Astrocyte (in vitro differentiated cells and primary cell): ENCODE results near the gene CELA3B. TPM values are rescaled to one million over a fixed set of nuclear protein-coding genes. Genes with fewer than 3 reads are reported as not detected.

ENCODE experiments used
- DNase-seq: peaks from one replicate; pipeline ENCODE4 v3.0.0-alpha.2; 2010; ENCODE audit warnings: low read depth
- FAIRE-seq: peaks from 2 replicates; lab custom pipeline; 2011; peaks lifted over from hg19 to GRCh38; lab: Jason Lieb, UNC
- H2AFZ ChIP-seq: 2 replicates; pipeline ENCODE4 v1.6.0; 2012; ENCODE audit warnings: low read depth, low read length, inconsistent platforms
- H3K27ac ChIP-seq: 2 replicates; pipeline ENCODE4 v1.5.1; 2011; ENCODE audit warnings: low read depth, low read length, inconsistent platforms
- H3K27me3 ChIP-seq: 2 replicates; pipeline ENCODE4 v1.6.0; 2011; ENCODE audit warnings: low read length, inconsistent platforms; ENCODE audit not compliant: insufficient read depth
- H3K36me3 ChIP-seq: 2 replicates; pipeline ENCODE4 v1.5.1; 2011; ENCODE audit warnings: low read length, inconsistent platforms; ENCODE audit not compliant: insufficient read depth
- H3K4me1 ChIP-seq: 2 replicates; pipeline ENCODE4 v1.5.1; 2011; ENCODE audit warnings: low read length, inconsistent platforms; ENCODE audit not compliant: insufficient read depth
- H3K4me2 ChIP-seq: 2 replicates; pipeline ENCODE4 v1.6.0; 2012; ENCODE audit warnings: low read length, inconsistent platforms
- H3K4me3 ChIP-seq: 2 replicates; pipeline ENCODE4 v1.5.1; 2011; ENCODE audit warnings: low read depth, mild to moderate bottlenecking, low read length, inconsistent platforms; ENCODE audit not compliant: insufficient read depth
- H3K79me2 ChIP-seq: 2 replicates; pipeline ENCODE4 v1.6.0; 2012; ENCODE audit warnings: mild to moderate bottlenecking, low read length, inconsistent platforms; ENCODE audit not compliant: insufficient read depth
- H3K9ac ChIP-seq: 2 replicates; pipeline ENCODE4 v1.6.0; 2012; ENCODE audit warnings: mild to moderate bottlenecking, low read length, inconsistent platforms
- H3K9me3 ChIP-seq: 2 replicates; pipeline ENCODE4 v1.5.1; 2012; ENCODE audit warnings: low read depth, mild to moderate bottlenecking, low read length, inconsistent platforms; ENCODE audit not compliant: insufficient read depth
- H4K20me1 ChIP-seq: 2 replicates; pipeline ENCODE4 v1.6.0; 2012; ENCODE audit warnings: low read length, inconsistent platforms; ENCODE audit not compliant: insufficient read depth
- H3K27ac Mint-ChIP-seq: one replicate; pipeline ENCODE4 v1.8.0; 2021; ENCODE audit warnings: mild to moderate bottlenecking, mixed read lengths; ENCODE audit not compliant: unreplicated experiment
- H3K27me3 Mint-ChIP-seq: one replicate; pipeline ENCODE4 v1.8.0; 2021; ENCODE audit warnings: low read depth, mixed read lengths; ENCODE audit not compliant: unreplicated experiment
- H3K36me3 Mint-ChIP-seq: one replicate; pipeline ENCODE4 v1.8.0; 2021; ENCODE audit warnings: low read depth, mixed read lengths; ENCODE audit not compliant: unreplicated experiment
- H3K4me1 Mint-ChIP-seq: one replicate; pipeline ENCODE4 v1.8.0; 2021; ENCODE audit warnings: low read depth, mixed read lengths; ENCODE audit not compliant: unreplicated experiment
- H3K4me3 Mint-ChIP-seq: one replicate; pipeline ENCODE4 v1.8.0; 2021; ENCODE audit warnings: mild to moderate bottlenecking, moderate library complexity, mixed read lengths; ENCODE audit not compliant: unreplicated experiment
- H3K9me3 Mint-ChIP-seq: one replicate; pipeline ENCODE4 v1.8.0; 2021; ENCODE audit warnings: mild to moderate bottlenecking, mixed read lengths; ENCODE audit not compliant: unreplicated experiment
- EZH2 ChIP-seq: IDR thresholded peaks from 2 replicates; pipeline ENCODE4 v1.6.1; 2012; ENCODE audit warnings: mild to moderate bottlenecking, low read length, inconsistent platforms; ENCODE audit not compliant: insufficient read depth
- total RNA-seq: library from RNA; stranded (reverse); gene quantifications from 2 replicates; pipeline ENCODE4 v1.2.1, GENCODE V29; 2021
- TF ChIP-seq, protein P1 (sequence below): IDR thresholded peaks from 2 replicates; pipeline ENCODE4 v1.5.1; 2011; ENCODE audit warnings: low read depth, mild to moderate bottlenecking, inconsistent platforms, low read length, moderate library complexity; ENCODE audit not compliant: insufficient read depth

Gene CELA3B
- total RNA-seq, 1 donor from 2014 or later, result not detected

- Mint-ChIP-seq H3K4me3 (peak overlapping the region; percentile 80), H3K27me3 (no peaks in the 10 kb centered on the region), H3K4me1 (peaks cover 48% of the 10 kb centered on the region), H3K27ac (peak overlapping the region; percentile 79), H3K9me3 (no peaks in the 10 kb centered on the region), H3K36me3 (peaks cover 2% of the 10 kb centered on the region)
- Histone ChIP-seq H3K79me2 (peaks cover 42% of the 10 kb centered on the region), H3K4me1 (peaks cover 58% of the 10 kb centered on the region), H2AFZ (peak overlapping the region; percentile 68), H3K9me3 (no peaks in the 10 kb centered on the region), H3K4me2 (peak overlapping the region; percentile 83), H3K9ac (peak overlapping the region; percentile 75), H4K20me1 (peaks cover 26% of the 10 kb centered on the region), H3K4me3 (peak overlapping the region; percentile 35), H3K36me3 (no peaks in the 10 kb centered on the region), H3K27ac (peak overlapping the region; percentile 62), H3K27me3 (no peaks in the 10 kb centered on the region)
- DNase-seq (peak; percentile 63), FAIRE-seq (no peak)
- TF ChIP-seq, protein P1, sequence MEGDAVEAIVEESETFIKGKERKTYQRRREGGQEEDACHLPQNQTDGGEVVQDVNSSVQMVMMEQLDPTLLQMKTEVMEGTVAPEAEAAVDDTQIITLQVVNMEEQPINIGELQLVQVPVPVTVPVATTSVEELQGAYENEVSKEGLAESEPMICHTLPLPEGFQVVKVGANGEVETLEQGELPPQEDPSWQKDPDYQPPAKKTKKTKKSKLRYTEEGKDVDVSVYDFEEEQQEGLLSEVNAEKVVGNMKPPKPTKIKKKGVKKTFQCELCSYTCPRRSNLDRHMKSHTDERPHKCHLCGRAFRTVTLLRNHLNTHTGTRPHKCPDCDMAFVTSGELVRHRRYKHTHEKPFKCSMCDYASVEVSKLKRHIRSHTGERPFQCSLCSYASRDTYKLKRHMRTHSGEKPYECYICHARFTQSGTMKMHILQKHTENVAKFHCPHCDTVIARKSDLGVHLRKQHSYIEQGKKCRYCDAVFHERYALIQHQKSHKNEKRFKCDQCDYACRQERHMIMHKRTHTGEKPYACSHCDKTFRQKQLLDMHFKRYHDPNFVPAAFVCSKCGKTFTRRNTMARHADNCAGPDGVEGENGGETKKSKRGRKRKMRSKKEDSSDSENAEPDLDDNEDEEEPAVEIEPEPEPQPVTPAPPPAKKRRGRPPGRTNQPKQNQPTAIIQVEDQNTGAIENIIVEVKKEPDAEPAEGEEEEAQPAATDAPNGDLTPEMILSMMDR, result no peak
- no peak for TF ChIP-seq EZH2
These were observed 39.3 kb upstream of the CELA3B start for GRCh38 chr1:21937372-21938121.

DNA sequence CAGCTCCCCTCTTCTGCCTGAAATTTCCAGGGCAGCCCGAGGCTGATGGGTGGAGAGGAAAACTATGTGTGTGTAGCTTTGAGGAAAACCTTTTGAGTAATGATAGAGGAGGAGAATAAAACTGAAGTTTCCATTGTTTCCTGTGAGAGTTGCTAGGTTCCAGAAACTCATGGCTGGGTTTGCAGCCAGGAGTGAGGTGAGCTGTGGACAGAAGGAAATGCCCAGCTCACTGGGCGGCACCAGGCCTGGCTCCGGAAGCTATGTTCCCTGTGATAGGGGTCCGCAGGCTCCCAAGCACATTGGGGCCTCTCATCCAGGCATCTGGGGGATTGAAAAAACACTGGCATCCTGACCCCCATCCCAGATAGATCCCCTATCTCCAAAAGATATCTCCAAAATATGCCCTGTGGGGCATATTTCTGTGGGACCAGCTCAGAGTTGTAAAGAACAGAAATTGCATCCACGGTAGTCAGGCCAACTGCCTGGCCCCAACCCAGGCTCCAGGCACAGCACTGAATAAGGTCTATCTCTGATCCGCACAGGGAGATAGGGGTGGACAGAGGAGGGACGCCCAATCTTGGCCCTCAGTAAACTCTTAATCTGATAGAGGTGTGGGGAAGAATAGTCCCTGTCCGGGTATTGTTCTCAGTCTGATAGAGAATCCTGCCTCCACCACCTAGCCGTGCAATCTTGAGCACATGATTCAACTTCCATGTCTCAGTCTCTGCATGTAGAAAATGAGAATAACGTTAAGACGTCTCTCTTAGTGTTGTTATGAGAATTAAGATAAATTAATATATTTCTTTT is 37.9 kb upstream of the CELA3B start:
- Histone ChIP-seq H3K4me1 (peaks cover 57% of the 10 kb centered on the region), H3K9ac (peak overlapping the region; percentile 67), H4K20me1 (peaks cover 17% of the 10 kb centered on the region), H3K4me2 (peak overlapping the region; percentile 60), H3K27me3 (no peaks in the 10 kb centered on the region), H3K4me3 (no peak overlapping the region), H3K79me2 (peaks cover 28% of the 10 kb centered on the region), H2AFZ (peak overlapping the region; percentile 42), H3K9me3 (no peaks in the 10 kb centered on the region), H3K27ac (peak overlapping the region; percentile 90), H3K36me3 (no peaks in the 10 kb centered on the region)
- Mint-ChIP-seq H3K36me3 (peaks cover 2% of the 10 kb centered on the region), H3K4me1 (peaks cover 46% of the 10 kb centered on the region), H3K9me3 (no peaks in the 10 kb centered on the region), H3K27ac (peak overlapping the region; percentile 84), H3K4me3 (peak overlapping the region; percentile 80), H3K27me3 (no peaks in the 10 kb centered on the region)
- FAIRE-seq, result no peak
- TF ChIP-seq, protein P1, result no peak
- TF ChIP-seq EZH2, result no peak
- DNase-seq, result peak; percentile 47
